ENCODE results near the gene CNPY3. TPM values are rescaled to one million over a fixed set of nuclear protein-coding genes. Genes with fewer than 3 reads are reported as not detected.

CNPY3 gene
- total and polyA plus RNA-seq, 2 of the 13 experiments (the other 11 are each of a cell fraction or from before 2014, with no cell fraction given) = 42.3 to 60.2 TPM

GRCh38 chr6:42984001-42984923 is 55.0 kb downstream of the CNPY3 start, which contains the start of gene PPP2R5D (continued):
- peak; percentile 53; the same call in 1 of the 2 replicates for TF ChIP-seq MYC (CRISPR knock-in tag; IDR thresholded peaks at IDR 0.05; ENCODE audit: borderline replicate concordance)
- TF ChIP-seq HNRNPLL (IDR thresholded peaks at IDR 0.05; ENCODE audit: low read depth, low read length, poor library complexity, severe bottlenecking) = peak; percentile 92
- TF ChIP-seq ARID5B (CRISPR knock-in tag; IDR thresholded peaks at IDR 0.05) = peak; percentile 33; the same call in 1 of the 2 replicates
- peak; percentile 51; the same call in 1 of the 2 replicates for TF ChIP-seq CBX5 (CRISPR knock-in tag; IDR thresholded peaks at IDR 0.05; ENCODE audit: borderline replicate concordance)
- peak in 1 of 2 experiments; percentile 80; a peak in 1 of 4 replicates for TF ChIP-seq KLF16 (CRISPR knock-in tag; IDR thresholded peaks at IDR 0.05)
- peak; percentile 58; the same call in 1 of the 2 replicates for TF ChIP-seq ZBTB34 (CRISPR knock-in tag; IDR thresholded peaks at IDR 0.05)
- peak; percentile 80; the same call in 1 of the 2 replicates for TF ChIP-seq GATA4 (IDR thresholded peaks at IDR 0.05; ENCODE audit: borderline replicate concordance, low read depth)
- TF ChIP-seq TFE3 (CRISPR knock-in tag; IDR thresholded peaks at IDR 0.05) = 0 out of 2 replicates have a peak, but pooled peaks have one; percentile 34
- TF ChIP-seq ZNF224 (CRISPR knock-in tag; IDR thresholded peaks at IDR 0.05) = peak; percentile 34; the same call in 1 of the 2 replicates
- peak; percentile 80 for TF ChIP-seq ZNF607 (CRISPR knock-in tag; IDR thresholded peaks at IDR 0.05; ENCODE audit: borderline replicate concordance)
- TF ChIP-seq KLF9 (CRISPR knock-in tag; IDR thresholded peaks at IDR 0.05; ENCODE audit: low read depth) = peak; percentile 62; the same call in 1 of the 2 replicates
- TF ChIP-seq KLF13 (CRISPR knock-in tag; IDR thresholded peaks at IDR 0.05) = no peak
- no peak for TF ChIP-seq ZBTB46 (CRISPR knock-in tag; IDR thresholded peaks at IDR 0.05; ENCODE audit: borderline replicate concordance)
- no peak for TF ChIP-seq KAT2B (IDR thresholded peaks at IDR 0.05; ENCODE audit: borderline replicate concordance, low read depth, low read length)
